ENCODE results near the gene FBN1.

FBN1 gene

DNA sequence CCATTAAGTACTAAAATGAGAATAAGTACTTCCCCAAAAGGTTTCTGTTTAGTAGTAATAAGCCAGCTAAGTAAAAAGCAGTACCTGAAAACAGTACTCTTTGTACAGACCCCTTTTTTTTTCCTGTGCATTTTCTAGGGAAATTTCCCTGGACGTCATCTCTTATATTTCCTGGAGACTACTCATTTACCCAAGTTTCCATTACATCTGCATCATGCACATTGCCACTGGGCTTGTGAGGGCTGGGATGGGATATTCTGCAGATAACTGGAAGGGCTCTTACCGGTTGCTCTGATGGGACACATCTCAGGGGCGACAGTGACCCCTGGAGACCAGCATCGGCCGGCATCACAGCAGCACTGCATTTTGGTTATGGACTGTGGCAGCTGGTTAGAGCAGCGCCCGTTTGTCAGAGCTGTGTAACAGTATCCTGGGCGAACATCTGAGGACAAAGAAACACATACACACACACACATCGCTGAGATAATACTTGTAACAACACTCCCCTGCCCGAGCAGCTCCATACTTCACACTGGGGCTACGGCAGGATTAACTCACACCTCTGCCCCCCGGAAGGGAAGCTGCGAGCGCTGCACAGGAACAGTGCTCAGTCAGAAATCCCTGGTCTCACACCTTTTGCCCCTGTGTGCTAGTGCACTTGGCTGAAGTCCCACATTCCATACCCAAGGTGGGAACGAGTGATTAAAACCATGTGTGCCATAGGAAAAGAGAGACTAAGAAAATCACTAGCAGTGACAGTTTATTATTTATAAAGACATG, 124.9 kb downstream of the FBN1 start:
- peaks cover 3% of the 10 kb centered on the region for H3K36me3 ChIP-seq (ENCODE audit: insufficient read depth, low read length)
- H3K4me1 ChIP-seq (ENCODE audit: insufficient read depth, low read length), result peaks cover 1% of the 10 kb centered on the region
- peaks cover 2% of the 10 kb centered on the region for H3K9me3 ChIP-seq (ENCODE audit: low read length)
- no peak overlapping the region for H2AFZ ChIP-seq (ENCODE audit: low read depth, low read length)
- H3K4me3 ChIP-seq (ENCODE audit: low read length), result no peak overlapping the region
- H3K27me3 ChIP-seq (ENCODE audit: insufficient read depth, low read length), result no peaks in the 10 kb centered on the region

DNA sequence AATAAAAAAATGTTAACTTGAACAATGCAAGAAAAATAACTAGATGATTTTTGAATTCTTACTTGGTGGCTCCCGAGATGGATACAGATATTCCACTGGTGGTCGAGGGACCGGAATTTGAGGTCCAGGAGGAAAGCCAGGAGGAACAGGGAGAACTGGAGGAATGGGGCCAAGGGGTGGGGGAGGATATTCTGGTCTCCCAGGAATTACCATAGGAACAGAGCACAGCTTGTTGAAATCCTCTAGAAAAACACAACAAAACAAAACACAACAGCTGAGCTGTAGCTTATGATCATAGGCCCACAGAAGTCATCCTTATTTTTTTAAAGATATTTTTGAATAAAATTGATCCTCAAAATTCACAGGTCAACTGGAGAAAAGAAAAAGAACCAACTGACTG, 129.4 kb downstream of the FBN1 start:
- Histone ChIP-seq H3K27me3 (ENCODE audit: insufficient read depth, low read length) (no peaks in the 10 kb centered on the region), H3K9me3 (ENCODE audit: low read length) (no peaks in the 10 kb centered on the region), H3K4me3 (ENCODE audit: low read length) (no peak overlapping the region), H3K4me1 (ENCODE audit: insufficient read depth, low read length) (peaks cover 3% of the 10 kb centered on the region), H3K36me3 (ENCODE audit: insufficient read depth, low read length) (peaks cover 2% of the 10 kb centered on the region), H2AFZ (ENCODE audit: low read depth, low read length) (no peak overlapping the region)

GRCh38 chr15:48515500-48515899, 130.0 kb downstream of the FBN1 start:
- Histone ChIP-seq H3K36me3 (ENCODE audit: insufficient read depth, low read length) (peaks cover 2% of the 10 kb centered on the region), H3K9me3 (ENCODE audit: low read length) (no peaks in the 10 kb centered on the region), H2AFZ (ENCODE audit: low read depth, low read length) (no peak overlapping the region), H3K27me3 (ENCODE audit: insufficient read depth, low read length) (no peaks in the 10 kb centered on the region), H3K4me1 (ENCODE audit: insufficient read depth, low read length) (peaks cover 3% of the 10 kb centered on the region), H3K4me3 (ENCODE audit: low read length) (no peak overlapping the region)

GRCh38 chr15:48514103-48514816, 131.2 kb downstream of the FBN1 start:
- H3K4me1 ChIP-seq (ENCODE audit: insufficient read depth, low read length), result peaks cover 3% of the 10 kb centered on the region
- no peaks in the 10 kb centered on the region for H3K27me3 ChIP-seq (ENCODE audit: insufficient read depth, low read length)
- no peak overlapping the region for H3K4me3 ChIP-seq (ENCODE audit: low read length)
- H2AFZ ChIP-seq (ENCODE audit: low read depth, low read length), result no peak overlapping the region
- H3K36me3 ChIP-seq (ENCODE audit: insufficient read depth, low read length), result peaks cover 2% of the 10 kb centered on the region
- H3K9me3 ChIP-seq (ENCODE audit: low read length), result no peaks in the 10 kb centered on the region

DNA sequence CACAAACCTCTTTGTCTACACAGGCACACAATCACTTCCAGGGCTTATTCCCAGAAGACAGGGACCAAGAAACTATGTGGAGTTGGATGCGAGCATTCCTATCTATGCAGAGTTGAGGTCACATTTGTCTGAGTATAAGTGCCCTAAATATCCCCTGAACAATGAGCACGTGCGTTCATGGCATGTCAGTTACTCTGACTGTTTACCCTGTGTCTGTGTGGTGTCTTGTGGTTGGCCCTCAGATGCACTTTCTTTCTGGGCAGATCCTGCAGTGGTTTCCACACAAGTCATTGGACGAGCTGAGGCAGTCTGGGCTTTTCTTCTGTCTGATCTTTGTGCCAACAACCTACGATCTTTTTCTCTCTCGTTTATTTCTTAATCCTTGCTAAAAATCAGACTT, 134.5 kb downstream of the FBN1 start:
- H3K27me3 ChIP-seq (ENCODE audit: insufficient read depth, low read length), result no peaks in the 10 kb centered on the region
- H3K9me3 ChIP-seq (ENCODE audit: low read length), result no peaks in the 10 kb centered on the region
- peaks cover 11% of the 10 kb centered on the region for H3K36me3 ChIP-seq (ENCODE audit: insufficient read depth, low read length)
- no peak overlapping the region for H2AFZ ChIP-seq (ENCODE audit: low read depth, low read length)
- H3K4me3 ChIP-seq (ENCODE audit: low read length), result no peak overlapping the region
- H3K4me1 ChIP-seq (ENCODE audit: insufficient read depth, low read length), result peaks cover 3% of the 10 kb centered on the region

DNA sequence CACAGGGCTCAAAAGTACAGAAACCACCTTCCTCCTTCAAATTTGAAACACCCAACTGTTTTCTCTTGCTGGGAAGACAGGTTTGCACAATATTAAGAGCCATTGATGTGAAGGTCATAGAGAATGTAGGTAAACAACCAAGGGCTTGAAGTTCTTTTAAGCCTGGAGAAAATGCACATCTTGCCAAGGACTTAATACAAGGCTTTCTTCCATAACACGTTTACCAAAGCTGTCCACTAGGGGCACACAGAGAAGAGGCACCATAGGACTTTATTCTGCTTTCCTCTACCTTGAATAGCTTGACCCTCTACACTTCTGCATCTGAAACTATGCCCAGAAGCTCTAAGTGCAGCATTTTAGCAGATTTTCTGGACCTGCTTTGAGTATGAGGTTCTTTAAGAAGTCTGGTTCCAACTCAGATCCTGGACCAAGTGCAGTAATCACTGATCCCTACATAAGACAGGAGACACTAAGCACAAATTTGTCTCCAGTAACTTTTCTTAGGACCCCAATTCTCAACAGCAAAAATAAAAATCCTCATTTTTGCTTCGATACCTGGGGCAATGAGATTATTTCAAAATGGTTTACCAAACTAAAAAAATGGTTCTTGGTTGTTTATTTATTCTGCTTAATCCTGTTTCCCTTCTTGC, 138.0 kb downstream of the FBN1 start:
- no peaks in the 10 kb centered on the region for H3K4me1 ChIP-seq (ENCODE audit: insufficient read depth, low read length)
- H3K9me3 ChIP-seq (ENCODE audit: low read length), result no peaks in the 10 kb centered on the region
- no peaks in the 10 kb centered on the region for H3K27me3 ChIP-seq (ENCODE audit: insufficient read depth, low read length)
- no peak overlapping the region for H3K4me3 ChIP-seq (ENCODE audit: low read length)
- H3K36me3 ChIP-seq (ENCODE audit: insufficient read depth, low read length), result peaks cover 14% of the 10 kb centered on the region
- H2AFZ ChIP-seq (ENCODE audit: low read depth, low read length), result no peak overlapping the region

DNA sequence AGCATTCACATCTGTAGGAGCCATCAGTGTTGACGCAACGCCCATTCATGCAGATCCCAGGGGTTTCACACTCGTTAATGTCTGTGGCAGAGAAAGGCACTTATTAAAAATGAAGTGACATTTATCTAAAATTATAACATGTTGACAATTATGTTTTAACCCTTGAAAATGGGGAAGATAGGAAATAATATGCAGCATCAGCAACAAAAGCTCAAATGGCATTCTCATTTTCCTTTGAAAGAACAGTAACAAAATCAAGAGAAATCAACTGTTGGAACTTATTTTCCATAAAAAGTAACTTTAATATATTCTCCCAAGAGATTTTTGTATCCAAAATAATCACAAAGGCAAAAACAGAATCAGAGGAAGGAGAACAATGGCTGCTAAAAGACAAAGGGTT, 140.4 kb downstream of the FBN1 start:
- no peaks in the 10 kb centered on the region for H3K9me3 ChIP-seq (ENCODE audit: low read length)
- peaks cover 14% of the 10 kb centered on the region for H3K36me3 ChIP-seq (ENCODE audit: insufficient read depth, low read length)
- no peaks in the 10 kb centered on the region for H3K27me3 ChIP-seq (ENCODE audit: insufficient read depth, low read length)
- H3K4me3 ChIP-seq (ENCODE audit: low read length), result no peak overlapping the region
- H3K4me1 ChIP-seq (ENCODE audit: insufficient read depth, low read length), result no peaks in the 10 kb centered on the region
- H2AFZ ChIP-seq (ENCODE audit: low read depth, low read length), result no peak overlapping the region

DNA sequence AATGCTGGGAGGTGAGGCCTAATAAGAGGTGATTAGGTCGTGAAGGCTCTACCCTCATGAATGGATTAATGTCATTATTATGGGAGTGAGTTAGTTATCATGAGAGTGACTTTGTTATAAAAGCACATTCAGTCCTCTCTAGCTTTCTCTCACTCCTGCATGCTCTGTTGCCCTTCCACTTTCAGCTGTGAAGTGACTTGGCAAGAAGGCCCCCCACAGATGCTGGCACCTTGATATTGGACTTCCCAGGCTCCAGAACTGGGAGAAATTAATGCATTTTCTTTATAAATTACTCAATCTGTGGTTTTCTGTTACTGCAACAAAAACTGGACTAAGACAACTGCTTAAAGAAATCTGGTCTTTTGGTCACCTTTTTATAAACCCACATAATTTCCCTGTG, 144.3 kb downstream of the FBN1 start:
- Histone ChIP-seq H3K4me3 (ENCODE audit: low read length) (no peak overlapping the region), H3K36me3 (ENCODE audit: insufficient read depth, low read length) (peaks cover 9% of the 10 kb centered on the region), H2AFZ (ENCODE audit: low read depth, low read length) (no peak overlapping the region), H3K4me1 (ENCODE audit: insufficient read depth, low read length) (no peaks in the 10 kb centered on the region), H3K9me3 (ENCODE audit: low read length) (no peaks in the 10 kb centered on the region), H3K27me3 (ENCODE audit: insufficient read depth, low read length) (no peaks in the 10 kb centered on the region)

- no peaks in the 10 kb centered on the region for H3K4me1 ChIP-seq (ENCODE audit: insufficient read depth, low read length)
- H3K36me3 ChIP-seq (ENCODE audit: insufficient read depth, low read length), result peaks cover 11% of the 10 kb centered on the region
- no peak overlapping the region for H3K4me3 ChIP-seq (ENCODE audit: low read length)
- no peaks in the 10 kb centered on the region for H3K27me3 ChIP-seq (ENCODE audit: insufficient read depth, low read length)
- no peaks in the 10 kb centered on the region for H3K9me3 ChIP-seq (ENCODE audit: low read length)
- no peak overlapping the region for H2AFZ ChIP-seq (ENCODE audit: low read depth, low read length)
Observed at GRCh38 chr15:48500595-48500994, 144.9 kb downstream of the FBN1 start.

- Histone ChIP-seq H2AFZ (ENCODE audit: low read depth, low read length) (no peak overlapping the region), H3K36me3 (ENCODE audit: insufficient read depth, low read length) (peaks cover 14% of the 10 kb centered on the region), H3K4me3 (ENCODE audit: low read length) (no peak overlapping the region), H3K4me1 (ENCODE audit: insufficient read depth, low read length) (no peaks in the 10 kb centered on the region), H3K27me3 (ENCODE audit: insufficient read depth, low read length) (no peaks in the 10 kb centered on the region), H3K9me3 (ENCODE audit: low read length) (no peaks in the 10 kb centered on the region)
Observed at GRCh38 chr15:48499978-48500377, 145.5 kb downstream of the FBN1 start.

DNA sequence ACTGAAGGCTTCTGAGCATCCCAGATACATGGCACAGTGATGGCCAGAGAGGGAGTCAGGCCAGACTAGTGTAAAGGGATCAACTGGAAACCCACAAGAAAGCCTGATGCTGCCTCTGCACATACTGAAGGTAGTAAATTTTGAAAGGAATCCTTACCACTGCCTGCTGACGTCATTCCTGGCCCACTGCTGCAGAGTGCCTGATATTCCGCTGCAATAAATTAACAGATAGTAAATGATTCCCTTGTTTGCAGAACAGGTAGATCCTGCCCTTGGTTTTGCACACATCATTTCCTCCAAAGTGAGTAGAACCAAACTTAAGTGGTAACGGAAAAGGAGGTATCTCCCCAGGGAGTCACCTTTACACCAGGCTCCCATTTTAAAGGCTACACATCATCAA, 146.7 kb downstream of the FBN1 start:
- Histone ChIP-seq H3K4me1 (ENCODE audit: insufficient read depth, low read length) (no peaks in the 10 kb centered on the region), H3K4me3 (ENCODE audit: low read length) (no peak overlapping the region), H3K27me3 (ENCODE audit: insufficient read depth, low read length) (no peaks in the 10 kb centered on the region), H3K9me3 (ENCODE audit: low read length) (no peaks in the 10 kb centered on the region), H2AFZ (ENCODE audit: low read depth, low read length) (no peak overlapping the region), H3K36me3 (ENCODE audit: insufficient read depth, low read length) (peaks cover 19% of the 10 kb centered on the region)

GRCh38 chr15:48494631-48495030, 150.9 kb downstream of the FBN1 start:
- H3K9me3 ChIP-seq (ENCODE audit: low read length), result no peaks in the 10 kb centered on the region
- H3K27me3 ChIP-seq (ENCODE audit: insufficient read depth, low read length), result no peaks in the 10 kb centered on the region
- H3K36me3 ChIP-seq (ENCODE audit: insufficient read depth, low read length), result peaks cover 17% of the 10 kb centered on the region
- no peak overlapping the region for H3K4me3 ChIP-seq (ENCODE audit: low read length)
- H2AFZ ChIP-seq (ENCODE audit: low read depth, low read length), result no peak overlapping the region
- H3K4me1 ChIP-seq (ENCODE audit: insufficient read depth, low read length), result no peaks in the 10 kb centered on the region

DNA sequence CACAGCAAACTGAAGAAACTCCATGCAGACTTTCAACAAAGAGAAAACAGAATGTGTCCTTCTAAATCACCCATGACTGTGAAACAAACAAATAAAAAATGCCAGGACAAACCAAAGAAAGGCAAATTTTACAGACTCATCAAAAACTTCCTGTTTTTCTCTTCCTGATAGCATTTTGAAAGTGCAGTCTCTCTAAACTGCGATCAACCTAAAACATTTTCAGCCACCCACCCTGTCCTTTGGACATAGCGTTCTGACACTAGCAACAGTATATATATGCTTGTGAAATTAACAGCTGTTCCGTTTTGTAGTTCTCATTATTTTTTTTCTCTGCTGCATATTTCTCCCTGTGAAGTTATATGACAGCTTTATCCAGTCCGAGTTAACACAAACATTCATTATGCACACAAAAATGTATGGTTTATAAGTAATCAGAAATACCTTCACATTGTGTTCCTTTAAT, 151.7 kb downstream of the FBN1 start:
- no peaks in the 10 kb centered on the region for H3K4me1 ChIP-seq (ENCODE audit: insufficient read depth, low read length)
- H3K4me3 ChIP-seq (ENCODE audit: low read length), result no peak overlapping the region
- H3K9me3 ChIP-seq (ENCODE audit: low read length), result no peaks in the 10 kb centered on the region
- H3K36me3 ChIP-seq (ENCODE audit: insufficient read depth, low read length), result peaks cover 19% of the 10 kb centered on the region
- H2AFZ ChIP-seq (ENCODE audit: low read depth, low read length), result no peak overlapping the region
- no peaks in the 10 kb centered on the region for H3K27me3 ChIP-seq (ENCODE audit: insufficient read depth, low read length)

All from neuron (in vitro differentiated cells).